ENCODE data around the gene KIZ. TPM values are rescaled to one million over a fixed set of nuclear protein-coding genes. Genes with fewer than 3 reads are reported as not detected.

The KIZ gene
- total and polyA plus RNA-seq, 7 donors = 4.6 to 26.2 (median 18.6) TPM

DNA sequence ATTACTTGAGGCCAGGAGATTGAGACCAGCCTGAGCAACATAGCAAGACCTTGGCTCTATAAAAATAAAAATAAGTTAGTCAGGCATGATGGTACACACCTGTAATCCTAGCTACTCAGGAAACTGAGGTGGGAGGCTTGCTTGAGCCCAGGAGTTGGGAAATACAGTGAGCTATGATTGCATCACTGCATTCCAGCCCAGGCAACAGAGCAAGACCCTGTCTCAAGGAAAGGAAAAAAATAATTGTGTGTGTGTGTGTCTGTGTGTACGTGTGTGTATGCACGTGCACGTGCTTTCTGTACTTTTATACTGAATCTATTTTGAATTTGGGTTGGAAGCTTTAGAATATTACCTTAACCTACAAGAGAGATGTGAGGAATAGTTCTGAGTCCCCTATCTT is 58.9 kb downstream of the KIZ start:
- H3K27ac ChIP-seq = no peak overlapping the region
- H3K27me3 ChIP-seq (ENCODE audit: insufficient read depth in 3 of 3, low read length in 2 of 3) = no peaks in the 10 kb centered on the region
- H3K9me3 ChIP-seq = no peaks in the 10 kb centered on the region
- 96 to 98% (median 96%) methylated on average over 3 of the region's 3 CpGs for WGBS, 3 donors
- no peaks in the 10 kb centered on the region for H3K36me3 ChIP-seq (ENCODE audit: insufficient read depth in 1 of 2, low read depth in 1 of 2)
- DNase-seq (no peak), ATAC-seq (no peak)
- H3K4me3 ChIP-seq = no peak overlapping the region
- H3K4me1 ChIP-seq = peaks cover 15% of the 10 kb centered on the region
- TF ChIP-seq, protein P1, sequence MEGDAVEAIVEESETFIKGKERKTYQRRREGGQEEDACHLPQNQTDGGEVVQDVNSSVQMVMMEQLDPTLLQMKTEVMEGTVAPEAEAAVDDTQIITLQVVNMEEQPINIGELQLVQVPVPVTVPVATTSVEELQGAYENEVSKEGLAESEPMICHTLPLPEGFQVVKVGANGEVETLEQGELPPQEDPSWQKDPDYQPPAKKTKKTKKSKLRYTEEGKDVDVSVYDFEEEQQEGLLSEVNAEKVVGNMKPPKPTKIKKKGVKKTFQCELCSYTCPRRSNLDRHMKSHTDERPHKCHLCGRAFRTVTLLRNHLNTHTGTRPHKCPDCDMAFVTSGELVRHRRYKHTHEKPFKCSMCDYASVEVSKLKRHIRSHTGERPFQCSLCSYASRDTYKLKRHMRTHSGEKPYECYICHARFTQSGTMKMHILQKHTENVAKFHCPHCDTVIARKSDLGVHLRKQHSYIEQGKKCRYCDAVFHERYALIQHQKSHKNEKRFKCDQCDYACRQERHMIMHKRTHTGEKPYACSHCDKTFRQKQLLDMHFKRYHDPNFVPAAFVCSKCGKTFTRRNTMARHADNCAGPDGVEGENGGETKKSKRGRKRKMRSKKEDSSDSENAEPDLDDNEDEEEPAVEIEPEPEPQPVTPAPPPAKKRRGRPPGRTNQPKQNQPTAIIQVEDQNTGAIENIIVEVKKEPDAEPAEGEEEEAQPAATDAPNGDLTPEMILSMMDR (IDR thresholded peaks at IDR 0.05) = no peak
- intact Hi-C loops (cut with DNase I) = no loop called here

DNA sequence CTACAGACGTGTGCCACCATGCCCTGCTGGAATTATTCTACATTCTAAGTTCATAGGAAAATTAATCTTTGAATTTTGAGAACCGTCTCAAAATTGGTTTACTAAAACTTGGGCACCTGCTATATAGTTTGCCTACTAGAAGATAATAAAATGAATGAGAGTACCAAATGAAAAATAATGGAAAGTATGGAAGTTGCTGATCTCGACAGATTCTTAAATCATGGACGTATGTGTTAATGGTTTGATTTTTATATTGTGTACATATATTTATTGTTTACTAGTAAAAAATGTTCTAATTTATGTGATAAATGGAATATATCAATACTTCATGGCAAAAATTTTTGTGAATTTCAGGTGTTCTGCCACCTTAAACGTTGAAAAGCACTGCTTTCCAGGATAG is 60.0 kb downstream of the KIZ start:
- intact Hi-C loops (cut with DNase I) = no loop called here

DNA sequence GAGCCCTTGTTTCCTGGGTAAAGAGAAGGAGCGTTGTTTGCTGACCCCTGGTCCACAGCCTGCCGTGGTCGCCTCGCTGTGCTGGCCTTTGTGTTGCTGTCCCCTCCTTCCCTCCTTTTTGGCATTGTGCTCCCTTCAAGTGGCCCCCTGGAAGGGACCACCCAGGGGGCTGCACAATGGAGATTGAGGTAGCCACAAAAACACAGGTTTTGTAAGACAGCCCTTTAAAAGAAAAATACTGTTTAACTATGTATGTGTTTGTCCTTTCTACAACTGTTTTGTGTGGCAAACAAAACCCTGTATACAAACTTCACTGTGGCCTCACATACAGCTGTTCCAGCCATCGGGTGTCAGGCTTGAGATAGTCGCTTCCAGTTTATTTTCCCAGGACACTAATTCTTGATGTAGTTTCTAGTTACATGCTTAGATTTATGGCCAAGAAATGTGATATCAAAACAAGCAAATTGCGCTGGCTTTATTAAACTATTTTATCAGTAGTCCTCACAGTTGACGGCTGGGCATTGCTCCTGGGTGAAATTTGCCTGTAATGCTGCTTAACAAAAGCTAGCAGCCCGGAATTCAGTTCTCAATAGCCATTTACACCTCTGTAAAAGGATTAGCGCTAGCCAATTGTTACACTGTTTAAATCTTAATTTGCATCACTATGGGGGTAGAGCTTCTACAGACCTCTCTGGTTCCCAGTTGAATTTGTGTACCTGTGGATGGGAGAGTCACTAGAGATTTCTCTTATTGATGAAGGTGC is 64.1 kb downstream of the KIZ start:
- 53 to 63% (median 53%) methylated on average over 10 of the region's 10 CpGs for WGBS, 3 donors
- Histone ChIP-seq H3K27ac (no peak overlapping the region), H3K27me3 (ENCODE audit: insufficient read depth in 3 of 3, low read length in 2 of 3) (no peaks in the 10 kb centered on the region), H3K4me1 (peaks cover 11% of the 10 kb centered on the region), H3K4me3 (no peak overlapping the region), H3K9me3 (no peaks in the 10 kb centered on the region), H3K36me3 (ENCODE audit: insufficient read depth in 1 of 2, low read depth in 1 of 2) (no peaks in the 10 kb centered on the region)
- TF ChIP-seq, protein P1 (IDR thresholded peaks at IDR 0.05) = no peak
- ATAC-seq = no peak
- DNase-seq = no peak
- intact Hi-C loops (cut with DNase I) = no loop called here

More for the DNA sequence above, 60.0 kb downstream of the KIZ start:
- Histone ChIP-seq H3K27ac (no peak overlapping the region), H3K9me3 (no peaks in the 10 kb centered on the region), H3K36me3 (ENCODE audit: insufficient read depth in 1 of 2, low read depth in 1 of 2) (no peaks in the 10 kb centered on the region), H3K4me1 (peaks cover 21% of the 10 kb centered on the region), H3K27me3 (ENCODE audit: insufficient read depth in 3 of 3, low read length in 2 of 3) (no peaks in the 10 kb centered on the region), H3K4me3 (no peak overlapping the region)
- TF ChIP-seq, protein P1 (IDR thresholded peaks at IDR 0.05) = no peak
- WGBS, 3 donors = 94 to 96% (median 95%) methylated on average over 5 of the region's 5 CpGs
- DNase-seq (no peak), ATAC-seq (no peak)

DNA sequence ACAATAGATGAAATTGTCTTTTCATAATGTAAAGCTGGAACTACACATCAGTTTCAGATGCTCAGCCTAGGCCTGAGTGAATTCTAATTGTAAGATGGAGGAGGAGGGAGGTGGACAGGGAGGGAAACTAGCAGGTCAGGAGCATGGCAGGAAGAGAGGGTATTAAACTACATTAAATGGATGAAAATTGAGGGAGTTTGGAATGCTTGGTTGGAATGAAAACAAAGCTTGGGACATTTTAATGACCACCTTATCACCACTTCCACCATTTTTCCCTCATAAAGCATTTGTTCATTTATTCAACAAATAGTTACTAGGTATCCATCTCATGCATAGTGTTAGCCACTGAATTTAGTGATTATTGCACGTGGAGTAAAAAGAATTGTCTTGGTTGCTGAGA is 65.0 kb downstream of the KIZ start:
- no peaks in the 10 kb centered on the region for H3K9me3 ChIP-seq
- H3K4me1 ChIP-seq = peaks cover 11% of the 10 kb centered on the region
- TF ChIP-seq, protein P1 (IDR thresholded peaks at IDR 0.05) = no peak
- no peak overlapping the region for H3K4me3 ChIP-seq
- ATAC-seq (no peak), DNase-seq (no peak)
- intact Hi-C loops (cut with DNase I) = no loop called here
- no peaks in the 10 kb centered on the region for H3K36me3 ChIP-seq (ENCODE audit: insufficient read depth in 1 of 2, low read depth in 1 of 2)
- H3K27ac ChIP-seq = no peak overlapping the region
- no peaks in the 10 kb centered on the region for H3K27me3 ChIP-seq (ENCODE audit: insufficient read depth in 3 of 3, low read length in 2 of 3)
- 83 to 95% (median 86%) methylated on average over 1 of the region's 1 CpG for WGBS, 3 donors

DNA sequence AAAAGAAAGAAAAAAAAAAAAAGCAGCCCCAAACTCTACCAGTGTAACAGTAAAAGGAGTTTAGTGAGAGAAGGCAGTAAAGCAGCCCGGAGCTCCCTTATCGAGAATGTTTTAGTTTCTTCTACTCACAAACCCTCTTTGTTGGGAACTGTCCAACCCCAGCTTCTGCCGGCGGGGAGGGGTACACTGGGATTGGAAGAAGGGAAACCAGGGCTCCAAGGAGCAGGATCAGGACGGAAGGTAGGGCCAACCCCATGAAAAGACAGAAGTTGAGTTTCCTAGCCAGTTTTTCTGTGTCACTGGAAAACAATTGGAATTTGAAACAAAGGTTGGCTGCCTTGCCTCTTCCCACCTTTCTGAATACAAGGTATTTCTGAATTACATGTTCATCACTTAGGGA is 66.0 kb downstream of the KIZ start:
- TF ChIP-seq, protein P1 (IDR thresholded peaks at IDR 0.05) = no peak
- Histone ChIP-seq H3K9me3 (no peaks in the 10 kb centered on the region), H3K27me3 (ENCODE audit: insufficient read depth in 3 of 3, low read length in 2 of 3) (no peaks in the 10 kb centered on the region), H3K36me3 (ENCODE audit: insufficient read depth in 1 of 2, low read depth in 1 of 2) (no peaks in the 10 kb centered on the region), H3K4me1 (peaks cover 11% of the 10 kb centered on the region), H3K27ac (no peak overlapping the region), H3K4me3 (no peak overlapping the region)
- WGBS, 3 donors = 63 to 81% (median 77%) methylated on average over 5 of the region's 5 CpGs
- no peak for DNase-seq
- no peak for ATAC-seq
- intact Hi-C loops (cut with DNase I) = no loop called here
